Measurements from ENCODE around the gene RPS6KA5.

The RPS6KA5 gene

DNA sequence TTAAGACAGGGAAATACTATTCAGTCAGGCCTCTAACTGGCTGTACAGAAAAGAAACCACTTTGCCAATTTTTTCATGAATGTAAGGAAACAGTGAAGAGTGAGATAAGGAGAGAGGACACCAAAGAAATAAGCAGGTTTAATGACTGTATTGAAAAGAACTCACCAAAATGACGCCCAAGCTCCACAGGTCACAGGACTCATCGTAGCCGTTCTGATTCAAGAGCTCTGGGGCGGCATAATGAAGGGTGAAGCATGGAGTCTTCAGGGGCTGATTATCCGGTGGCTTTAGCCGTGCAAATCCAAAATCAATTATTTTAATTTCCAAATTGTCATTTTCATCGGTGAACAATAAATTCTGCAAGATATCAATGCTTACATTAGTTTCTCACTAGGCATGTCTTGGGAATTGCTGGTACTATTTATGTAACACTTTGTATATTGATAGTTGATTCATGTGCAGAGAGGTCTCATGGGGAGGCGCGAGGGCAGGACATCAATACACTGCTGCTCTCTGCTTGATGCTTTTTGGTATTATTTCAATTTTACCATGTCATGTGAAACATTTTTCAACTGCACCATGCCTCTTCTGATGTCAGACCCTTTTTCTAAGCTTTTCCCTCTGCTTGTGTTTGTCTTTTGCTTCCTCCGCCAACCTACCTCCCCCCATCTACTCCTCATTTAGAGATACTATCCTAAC lies 170.0 kb downstream of the RPS6KA5 start:
- TF ChIP-seq, protein P1, sequence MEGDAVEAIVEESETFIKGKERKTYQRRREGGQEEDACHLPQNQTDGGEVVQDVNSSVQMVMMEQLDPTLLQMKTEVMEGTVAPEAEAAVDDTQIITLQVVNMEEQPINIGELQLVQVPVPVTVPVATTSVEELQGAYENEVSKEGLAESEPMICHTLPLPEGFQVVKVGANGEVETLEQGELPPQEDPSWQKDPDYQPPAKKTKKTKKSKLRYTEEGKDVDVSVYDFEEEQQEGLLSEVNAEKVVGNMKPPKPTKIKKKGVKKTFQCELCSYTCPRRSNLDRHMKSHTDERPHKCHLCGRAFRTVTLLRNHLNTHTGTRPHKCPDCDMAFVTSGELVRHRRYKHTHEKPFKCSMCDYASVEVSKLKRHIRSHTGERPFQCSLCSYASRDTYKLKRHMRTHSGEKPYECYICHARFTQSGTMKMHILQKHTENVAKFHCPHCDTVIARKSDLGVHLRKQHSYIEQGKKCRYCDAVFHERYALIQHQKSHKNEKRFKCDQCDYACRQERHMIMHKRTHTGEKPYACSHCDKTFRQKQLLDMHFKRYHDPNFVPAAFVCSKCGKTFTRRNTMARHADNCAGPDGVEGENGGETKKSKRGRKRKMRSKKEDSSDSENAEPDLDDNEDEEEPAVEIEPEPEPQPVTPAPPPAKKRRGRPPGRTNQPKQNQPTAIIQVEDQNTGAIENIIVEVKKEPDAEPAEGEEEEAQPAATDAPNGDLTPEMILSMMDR (IDR thresholded peaks at IDR 0.05; ENCODE audit: control insufficient read depth, extremely low read depth, insufficient read depth), result no peak
- H3K4me3 ChIP-seq (ENCODE audit: low read depth, low read length), result no peak overlapping the region
- no peak for DNase-seq (ENCODE audit: low read depth)

GRCh38 chr14:90886297-90886815 lies 174.1 kb downstream of the RPS6KA5 start:
- TF ChIP-seq, protein P1 (IDR thresholded peaks at IDR 0.05; ENCODE audit: control insufficient read depth, extremely low read depth, insufficient read depth), result no peak
- no peak overlapping the region for H3K4me3 ChIP-seq (ENCODE audit: low read depth, low read length)
- no peak for DNase-seq (ENCODE audit: low read depth)

GRCh38 chr14:90883782-90884181 lies 176.7 kb downstream of the RPS6KA5 start:
- DNase-seq (ENCODE audit: low read depth), result no peak
- H3K4me3 ChIP-seq (ENCODE audit: low read depth, low read length), result no peak overlapping the region
- TF ChIP-seq, protein P1 (IDR thresholded peaks at IDR 0.05; ENCODE audit: control insufficient read depth, extremely low read depth, insufficient read depth), result no peak

GRCh38 chr14:90883197-90883596 lies 177.2 kb downstream of the RPS6KA5 start:
- TF ChIP-seq, protein P1 (IDR thresholded peaks at IDR 0.05; ENCODE audit: control insufficient read depth, extremely low read depth, insufficient read depth), result no peak
- H3K4me3 ChIP-seq (ENCODE audit: low read depth, low read length), result no peak overlapping the region
- no peak for DNase-seq (ENCODE audit: low read depth)

GRCh38 chr14:90880282-90880681 lies 180.2 kb downstream of the RPS6KA5 start:
- no peak overlapping the region for H3K4me3 ChIP-seq (ENCODE audit: low read depth, low read length)
- no peak for DNase-seq (ENCODE audit: low read depth)
- TF ChIP-seq, protein P1 (IDR thresholded peaks at IDR 0.05; ENCODE audit: control insufficient read depth, extremely low read depth, insufficient read depth), result no peak

GRCh38 chr14:90874599-90874998 lies 185.8 kb downstream of the RPS6KA5 start:
- DNase-seq (ENCODE audit: low read depth), result no peak
- no peak overlapping the region for H3K4me3 ChIP-seq (ENCODE audit: low read depth, low read length)
- TF ChIP-seq, protein P1 (IDR thresholded peaks at IDR 0.05; ENCODE audit: control insufficient read depth, extremely low read depth, insufficient read depth), result no peak

All from LNCaP clone FGC (cell line).